GM18507 (cell line): ENCODE results near the gene CREB5.

Experiments
- DNase-seq: peaks from one replicate; pipeline ENCODE4 v3.0.0; 2011; ENCODE audit warnings: low read depth; ENCODE audit not compliant: insufficient read length; ENCODE audit errors: extremely low spot score
- FAIRE-seq: peaks from 2 replicates; lab custom pipeline; 2011; peaks lifted over from hg19 to GRCh38; lab: Jason Lieb, UNC

Gene CREB5

DNA sequence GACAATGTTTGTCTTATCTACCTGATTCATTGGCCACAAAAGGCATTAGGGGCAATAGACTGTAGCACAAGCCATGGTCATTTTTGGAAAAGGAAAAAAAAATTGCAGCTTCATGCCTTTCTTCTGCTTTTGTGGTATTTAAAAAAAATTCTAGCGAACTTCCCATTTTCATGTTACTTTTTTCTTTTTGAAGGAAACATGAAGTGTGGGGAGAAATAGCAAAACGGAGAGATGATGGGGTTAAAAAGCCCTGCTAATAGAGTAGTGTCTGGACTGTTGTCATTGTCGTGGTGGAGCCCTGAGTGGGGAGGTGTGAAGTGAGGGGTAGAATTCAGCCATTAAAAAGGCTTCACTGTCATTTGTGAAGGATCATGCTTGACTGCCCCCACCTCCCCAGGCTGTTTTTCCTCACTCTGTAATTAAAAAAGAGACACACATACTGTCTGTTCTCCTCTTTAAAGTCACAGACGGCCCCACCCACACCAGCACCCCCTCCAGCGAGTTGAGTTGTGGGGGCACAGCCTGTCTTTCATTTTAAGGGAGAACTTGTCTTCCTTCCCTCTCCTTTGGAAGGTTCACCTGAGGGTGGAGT lies 272.4 kb downstream of the CREB5 start:
- FAIRE-seq = no peak
- DNase-seq = no peak

- FAIRE-seq = no peak
- no peak for DNase-seq
Observed at GRCh38 chr7:28685242-28685643, 272.9 kb downstream of the CREB5 start.

DNA sequence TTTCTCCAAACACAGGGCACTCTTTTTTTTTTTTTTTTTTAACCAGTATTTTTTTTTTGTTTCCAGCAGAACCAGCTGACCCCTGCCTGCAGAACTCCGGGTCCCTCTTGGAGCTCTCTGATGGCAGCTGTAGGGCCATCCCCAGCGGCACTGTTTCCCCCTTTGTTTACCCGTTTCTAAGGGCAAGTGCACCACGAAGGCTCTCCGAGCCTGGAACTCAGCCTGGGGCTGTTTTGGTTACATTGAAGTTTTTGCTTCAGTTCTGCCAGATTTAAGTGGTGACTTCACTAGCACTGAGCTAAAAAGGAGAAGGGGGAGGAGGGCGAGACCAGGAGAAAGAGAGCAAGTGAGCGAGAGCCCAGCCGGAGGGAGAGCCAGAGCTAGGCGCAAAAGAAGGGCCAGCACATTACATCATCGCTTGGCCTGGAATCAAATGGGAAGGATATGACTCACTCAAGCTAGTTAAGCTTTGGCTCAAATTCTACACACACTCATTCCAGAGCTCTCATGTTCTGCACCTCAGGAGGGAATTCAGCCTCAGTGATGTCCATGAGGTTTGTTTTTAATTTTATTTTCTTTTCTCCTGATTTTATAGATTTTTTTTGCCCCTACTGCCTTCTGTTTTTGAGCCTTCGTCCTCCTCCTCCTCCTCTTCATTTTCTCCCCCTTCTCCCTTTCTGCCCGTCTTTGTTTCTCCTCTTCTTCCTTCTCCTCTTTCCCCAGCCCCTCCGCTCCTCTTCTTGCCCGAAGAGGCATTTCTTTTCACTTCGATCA lies 273.5 kb downstream of the CREB5 start:
- FAIRE-seq (no peak), DNase-seq (no peak)

DNA sequence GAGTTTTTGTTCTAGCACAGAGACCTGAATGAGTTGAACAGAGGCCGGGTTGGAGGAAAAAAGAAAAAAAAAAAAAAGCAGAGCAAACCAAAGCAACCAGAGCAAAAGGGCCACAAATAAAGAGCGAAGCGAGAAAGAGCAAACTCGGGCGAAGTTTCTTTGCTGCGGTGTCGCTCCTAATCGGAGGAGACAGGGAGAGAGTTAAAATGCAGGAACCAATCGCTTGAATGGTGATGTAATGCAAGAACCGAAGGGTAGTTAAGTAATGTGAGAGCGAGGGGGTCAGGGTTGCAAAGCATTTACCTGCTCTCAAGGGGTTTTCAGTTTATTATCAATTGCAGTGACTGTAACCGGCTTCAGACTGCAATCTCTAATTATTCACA lies 274.1 kb downstream of the CREB5 start:
- DNase-seq (no peak), FAIRE-seq (no peak)

GRCh38 chr7:28687537-28687936 lies 275.2 kb downstream of the CREB5 start:
- DNase-seq = no peak

GRCh38 chr7:28688174-28688573 lies 275.9 kb downstream of the CREB5 start:
- DNase-seq = no peak
- FAIRE-seq = no peak

More at GRCh38 chr7:28687537-28687936, 275.2 kb downstream of the CREB5 start:
- no peak for FAIRE-seq

DNA sequence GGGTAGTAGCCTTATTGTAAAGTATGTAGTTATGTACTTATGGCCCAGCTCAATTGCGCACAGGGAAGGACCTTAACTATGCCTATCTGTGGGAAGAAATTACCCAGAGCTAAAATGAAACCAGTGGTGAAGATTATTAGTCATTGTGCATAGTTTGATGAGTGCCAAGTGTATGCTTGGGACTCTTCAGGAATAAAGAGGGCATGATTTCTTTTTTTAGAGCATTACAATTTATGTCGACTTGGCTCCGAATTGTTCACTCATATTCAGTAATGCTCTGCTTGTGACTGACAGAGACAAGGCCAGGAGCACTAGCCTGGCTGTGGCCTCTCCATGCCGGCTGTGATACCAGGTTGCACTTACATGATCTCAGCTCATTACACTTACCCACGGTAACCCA lies 276.3 kb downstream of the CREB5 start:
- FAIRE-seq (no peak), DNase-seq (no peak)

GRCh38 chr7:28695300-28696295 lies 283.3 kb downstream of the CREB5 start:
- DNase-seq (no peak), FAIRE-seq (no peak)

GRCh38 chr7:28697913-28698563 lies 285.7 kb downstream of the CREB5 start:
- no peak for DNase-seq

GRCh38 chr7:28698840-28699239 lies 286.5 kb downstream of the CREB5 start:
- peak; percentile 26 for FAIRE-seq
- no peak for DNase-seq

More at GRCh38 chr7:28697913-28698563, 285.7 kb downstream of the CREB5 start:
- no peak for FAIRE-seq

DNA sequence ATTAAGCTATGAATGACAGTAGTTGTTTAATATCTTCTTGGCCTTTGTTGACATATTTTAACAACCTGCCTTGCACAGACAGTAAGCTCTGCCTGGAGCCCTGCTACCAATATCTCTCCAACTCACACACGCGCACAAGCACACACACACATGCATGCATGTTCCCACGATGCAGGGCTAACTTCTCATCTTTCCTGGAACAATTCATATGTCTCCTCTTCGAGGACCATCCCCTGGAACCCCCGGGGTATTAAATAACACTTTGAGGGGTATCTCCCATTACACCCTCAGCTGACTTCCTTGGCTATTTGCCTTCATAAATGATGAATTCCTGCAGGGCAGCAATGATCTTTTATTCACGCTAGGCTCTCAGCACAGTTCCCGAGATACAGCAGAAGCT lies 287.8 kb downstream of the CREB5 start:
- FAIRE-seq = no peak
- DNase-seq = no peak

- DNase-seq = no peak
- no peak for FAIRE-seq
Observed at GRCh38 chr7:28700790-28701203, 288.5 kb downstream of the CREB5 start.

GRCh38 chr7:28701731-28702130 lies 289.4 kb downstream of the CREB5 start:
- FAIRE-seq (no peak), DNase-seq (no peak)

DNA sequence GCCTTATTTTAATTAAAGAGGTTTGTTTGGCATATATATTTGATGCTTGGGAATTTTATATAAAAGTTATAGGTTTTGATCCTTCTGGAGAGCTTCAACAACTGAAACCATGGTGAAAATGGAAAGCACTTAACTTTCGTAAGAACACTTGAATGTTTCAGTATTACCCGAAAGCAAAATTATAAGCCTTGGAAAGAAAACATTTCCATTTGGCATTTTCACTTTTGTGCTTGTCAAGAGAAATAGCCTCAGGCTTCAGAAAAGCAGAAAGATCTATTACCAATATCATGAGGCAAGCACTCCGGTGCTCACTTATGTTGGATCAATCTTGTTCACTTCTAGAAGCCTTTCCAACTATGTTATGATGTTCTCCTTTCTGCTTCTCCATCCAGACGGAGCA lies 289.9 kb downstream of the CREB5 start:
- DNase-seq (no peak), FAIRE-seq (no peak)

DNA sequence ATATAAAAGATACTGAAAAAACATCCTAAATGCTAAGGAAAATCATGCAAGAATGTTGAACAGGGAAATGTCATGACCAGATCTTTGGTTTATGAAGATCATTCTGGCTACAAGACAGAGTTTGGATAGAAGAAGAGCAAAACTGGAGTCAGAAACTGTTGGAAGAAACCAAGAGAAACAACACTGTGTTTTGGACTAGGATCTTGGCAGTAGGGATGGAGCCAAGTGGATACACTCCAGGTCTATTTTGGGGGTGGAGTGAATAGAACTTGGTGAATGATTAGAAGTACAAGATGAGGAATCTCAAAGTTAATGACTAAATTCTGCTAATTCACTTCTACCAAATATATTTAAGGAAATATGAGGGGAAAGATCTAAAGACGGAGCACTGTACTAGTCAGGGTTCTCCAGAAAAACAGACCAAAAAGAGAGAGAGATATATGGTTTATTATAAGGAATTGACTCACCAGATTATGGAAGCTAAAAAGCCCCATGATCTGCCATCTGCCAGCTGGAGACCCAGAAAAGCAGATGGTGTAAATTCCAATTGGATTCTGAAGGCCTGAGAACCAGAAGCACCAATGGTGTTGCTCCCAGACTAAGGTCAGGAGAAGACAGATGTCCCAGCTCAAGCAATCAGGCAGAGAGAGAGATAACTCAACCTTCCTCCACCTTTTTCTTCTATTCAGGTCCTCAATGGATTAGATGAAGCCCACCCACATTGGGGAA lies 290.9 kb downstream of the CREB5 start:
- DNase-seq = no peak
- no peak for FAIRE-seq

DNA sequence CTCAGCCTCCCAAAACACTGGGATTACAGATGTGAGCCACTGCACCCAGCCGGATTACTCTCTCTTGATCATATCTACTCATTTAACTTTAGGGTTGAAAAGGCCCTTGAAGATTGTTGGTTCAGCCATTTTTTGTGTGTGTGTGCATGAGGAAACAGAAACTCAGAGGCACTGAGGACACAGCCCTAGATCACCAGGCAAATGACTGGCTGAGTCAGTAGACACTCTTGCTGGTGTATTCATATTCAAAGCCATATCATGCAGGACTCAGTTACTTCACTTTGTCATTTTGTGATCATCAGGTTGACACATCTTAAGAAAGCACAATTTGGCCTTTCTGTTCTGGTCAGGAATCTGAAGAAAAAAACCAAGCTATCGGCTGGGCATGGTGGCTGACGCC lies 292.4 kb downstream of the CREB5 start:
- FAIRE-seq (peak; percentile 52), DNase-seq (no peak)

GRCh38 chr7:28705350-28705749 lies 293.0 kb downstream of the CREB5 start:
- FAIRE-seq = peak; percentile 62

DNA sequence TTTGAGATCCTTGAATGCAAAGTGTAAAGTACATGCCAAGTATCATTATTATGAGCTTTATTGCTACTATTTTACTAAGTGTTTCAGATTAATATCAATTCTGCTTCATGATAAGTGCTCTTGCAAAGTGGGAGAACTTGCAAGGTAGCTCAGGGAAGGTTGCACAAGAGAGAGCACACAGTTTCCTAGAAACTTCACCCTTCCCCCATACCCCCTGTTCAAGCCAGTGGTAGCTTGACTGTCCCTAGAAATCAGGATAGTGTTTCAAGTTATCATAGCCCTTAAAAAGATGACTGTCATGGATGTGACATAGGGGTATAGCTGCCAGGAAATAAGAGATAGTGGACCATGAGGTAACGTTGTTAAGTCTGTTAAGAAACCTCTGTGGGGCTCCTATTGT lies 294.3 kb downstream of the CREB5 start:
- no peak for FAIRE-seq

More at GRCh38 chr7:28705350-28705749, 293.0 kb downstream of the CREB5 start:
- DNase-seq = no peak

GRCh38 chr7:28707291-28707690 lies 295.0 kb downstream of the CREB5 start:
- no peak for FAIRE-seq
- DNase-seq = no peak

More for the DNA sequence above, 294.3 kb downstream of the CREB5 start:
- no peak for DNase-seq
